Panc1 (cell line): Measurements from ENCODE around the gene CALD1. TPM values are rescaled to one million over a fixed set of nuclear protein-coding genes. Genes with fewer than 3 reads are reported as not detected.

Experiments used
- ATAC-seq: fragments of 200-7000 bp; cut with Tn5 transposase; 2 replicates; pipeline ENCODE4 v1.9.1; 2020; ENCODE audit warnings: mild to moderate bottlenecking, moderate library complexity
- BruUV-seq: library from RNA; stranded (reverse); fragments of 400-500 nt; replicated peaks from 2 replicates; lab custom pipeline; 2021; lab: Mats Ljungman, UMichigan
- CTCF ChIA-PET: fragments of 300-600 bp; sonication (Branson Sonifier 250); formaldehyde crosslinking; loops from one replicate; lab custom pipeline; 2022; ENCODE audit warnings: antibody characterized with exemption; lab: Charles Lee
- POLR2A ChIA-PET: fragments of 300-600 bp; sonication (Branson Sonifier 250); formaldehyde crosslinking; loops from one replicate; lab custom pipeline; 2022; ENCODE audit warnings: antibody characterized with exemption; lab: Charles Lee
- DNase-seq: peaks from one replicate; pipeline ENCODE4 v3.0.0-alpha.2; 2010; ENCODE audit warnings: low read depth, low spot score
- H3K27ac ChIP-seq: 2 replicates; pipeline ENCODE4 v1.5.1; 2011; ENCODE audit warnings: mild to moderate bottlenecking, low read length, inconsistent platforms
- H3K27me3 ChIP-seq: fragments of 200-500 bp; sonication (Bioruptor generic); 2 replicates; pipeline ENCODE4 v1.6.0; 2014; ENCODE audit warnings: low read length, inconsistent platforms; ENCODE audit not compliant: control insufficient read depth, insufficient read depth
- H3K36me3 ChIP-seq: fragments of 200-500 bp; sonication (Bioruptor generic); 2 replicates; pipeline ENCODE4 v1.5.1; 2014; ENCODE audit warnings: inconsistent platforms, mild to moderate bottlenecking, low read length, moderate library complexity; ENCODE audit not compliant: control insufficient read depth, insufficient read depth
- H3K4me1 ChIP-seq: 2 replicates; pipeline ENCODE4 v1.5.1; 2011; ENCODE audit warnings: inconsistent platforms, mild to moderate bottlenecking, low read length, moderate library complexity; ENCODE audit not compliant: control insufficient read depth, insufficient read depth
- H3K4me3 ChIP-seq, 2 experiments: 2 replicates each; pipeline ENCODE4 v1.5.1; 2011 to 2012; ENCODE audit warnings: low read depth in 2 of 2, low read length in 2 of 2, mild to moderate bottlenecking in 2 of 2, inconsistent platforms in 1 of 2, moderate library complexity in 1 of 2
- H3K9me3 ChIP-seq: fragments of 200-500 bp; sonication (Bioruptor generic); 2 replicates; pipeline ENCODE4 v1.5.1; 2014; ENCODE audit warnings: low read depth, mild to moderate bottlenecking, inconsistent platforms, low read length, moderate library complexity; ENCODE audit not compliant: control insufficient read depth, insufficient read depth
- POLR2AphosphoS5 ChIP-seq: IDR thresholded peaks from 2 replicates; pipeline ENCODE4 v1.6.1; 2012; ENCODE audit warnings: mild to moderate bottlenecking, low read depth, low read length, moderate library complexity
- SIN3A ChIP-seq: IDR thresholded peaks from 2 replicates; pipeline ENCODE4 v1.6.1; 2012; ENCODE audit warnings: low read depth, mild to moderate bottlenecking, low read length, moderate library complexity, borderline replicate concordance; ENCODE audit not compliant: insufficient read depth
- TCF7L2 ChIP-seq: IDR thresholded peaks from 2 replicates; pipeline ENCODE4 v1.6.1; 2011; ENCODE audit warnings: mild to moderate bottlenecking, low read depth, low read length, inconsistent platforms
- in situ Hi-C: cut with HindIII; loops from 2 replicates; pipeline ENCODE4 v1.10.0; 2016; ENCODE audit warnings: low sequenced_read_pairs, low pct_unique_long_range_greater_than_20kb
- intact Hi-C: fragments of 100-400 bp; cut with micrococcal nuclease; formaldehyde crosslinking; loops from one replicate; pipeline ENCODE4 v1.10.0; 2022; ENCODE audit not compliant: unreplicated experiment
- total RNA-seq: library from RNA; stranded (reverse); gene quantifications from one replicate; pipeline ENCODE4 v1.2.1, GENCODE V29; 2021; ENCODE audit not compliant: unreplicated experiment
- TF ChIP-seq, protein P1 (sequence below), 2 experiments: IDR thresholded peaks; 2 replicates each; pipeline ENCODE4 v1.6.1; 2011 to 2012; ENCODE audit warnings: low read depth in 2 of 2, control low read depth in 1 of 2, low read length in 1 of 2, mild to moderate bottlenecking in 1 of 2, moderate library complexity in 1 of 2; ENCODE audit not compliant: insufficient read depth in 1 of 2
- TF ChIP-seq, protein P2 (sequence below): fragments of 450-650 bp; IDR thresholded peaks from 2 replicates; pipeline ENCODE4 v1.5.1; 2017; ENCODE audit warnings: mild to moderate bottlenecking

CALD1 gene
- total RNA-seq, 1 experiment from 2014 or later: 9.2 TPM

- ChIA-PET POLR2A (no interaction called here), CTCF (no interaction called here)
- no peak for TF ChIP-seq SIN3A
- TF ChIP-seq, protein P1, sequence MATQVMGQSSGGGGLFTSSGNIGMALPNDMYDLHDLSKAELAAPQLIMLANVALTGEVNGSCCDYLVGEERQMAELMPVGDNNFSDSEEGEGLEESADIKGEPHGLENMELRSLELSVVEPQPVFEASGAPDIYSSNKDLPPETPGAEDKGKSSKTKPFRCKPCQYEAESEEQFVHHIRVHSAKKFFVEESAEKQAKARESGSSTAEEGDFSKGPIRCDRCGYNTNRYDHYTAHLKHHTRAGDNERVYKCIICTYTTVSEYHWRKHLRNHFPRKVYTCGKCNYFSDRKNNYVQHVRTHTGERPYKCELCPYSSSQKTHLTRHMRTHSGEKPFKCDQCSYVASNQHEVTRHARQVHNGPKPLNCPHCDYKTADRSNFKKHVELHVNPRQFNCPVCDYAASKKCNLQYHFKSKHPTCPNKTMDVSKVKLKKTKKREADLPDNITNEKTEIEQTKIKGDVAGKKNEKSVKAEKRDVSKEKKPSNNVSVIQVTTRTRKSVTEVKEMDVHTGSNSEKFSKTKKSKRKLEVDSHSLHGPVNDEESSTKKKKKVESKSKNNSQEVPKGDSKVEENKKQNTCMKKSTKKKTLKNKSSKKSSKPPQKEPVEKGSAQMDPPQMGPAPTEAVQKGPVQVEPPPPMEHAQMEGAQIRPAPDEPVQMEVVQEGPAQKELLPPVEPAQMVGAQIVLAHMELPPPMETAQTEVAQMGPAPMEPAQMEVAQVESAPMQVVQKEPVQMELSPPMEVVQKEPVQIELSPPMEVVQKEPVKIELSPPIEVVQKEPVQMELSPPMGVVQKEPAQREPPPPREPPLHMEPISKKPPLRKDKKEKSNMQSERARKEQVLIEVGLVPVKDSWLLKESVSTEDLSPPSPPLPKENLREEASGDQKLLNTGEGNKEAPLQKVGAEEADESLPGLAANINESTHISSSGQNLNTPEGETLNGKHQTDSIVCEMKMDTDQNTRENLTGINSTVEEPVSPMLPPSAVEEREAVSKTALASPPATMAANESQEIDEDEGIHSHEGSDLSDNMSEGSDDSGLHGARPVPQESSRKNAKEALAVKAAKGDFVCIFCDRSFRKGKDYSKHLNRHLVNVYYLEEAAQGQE (IDR thresholded peaks at IDR 0.05; ENCODE audit: insufficient read depth in 1 of 2, low read depth in 2 of 2, low read length in 1 of 2): no peak
- TF ChIP-seq, protein P2, sequence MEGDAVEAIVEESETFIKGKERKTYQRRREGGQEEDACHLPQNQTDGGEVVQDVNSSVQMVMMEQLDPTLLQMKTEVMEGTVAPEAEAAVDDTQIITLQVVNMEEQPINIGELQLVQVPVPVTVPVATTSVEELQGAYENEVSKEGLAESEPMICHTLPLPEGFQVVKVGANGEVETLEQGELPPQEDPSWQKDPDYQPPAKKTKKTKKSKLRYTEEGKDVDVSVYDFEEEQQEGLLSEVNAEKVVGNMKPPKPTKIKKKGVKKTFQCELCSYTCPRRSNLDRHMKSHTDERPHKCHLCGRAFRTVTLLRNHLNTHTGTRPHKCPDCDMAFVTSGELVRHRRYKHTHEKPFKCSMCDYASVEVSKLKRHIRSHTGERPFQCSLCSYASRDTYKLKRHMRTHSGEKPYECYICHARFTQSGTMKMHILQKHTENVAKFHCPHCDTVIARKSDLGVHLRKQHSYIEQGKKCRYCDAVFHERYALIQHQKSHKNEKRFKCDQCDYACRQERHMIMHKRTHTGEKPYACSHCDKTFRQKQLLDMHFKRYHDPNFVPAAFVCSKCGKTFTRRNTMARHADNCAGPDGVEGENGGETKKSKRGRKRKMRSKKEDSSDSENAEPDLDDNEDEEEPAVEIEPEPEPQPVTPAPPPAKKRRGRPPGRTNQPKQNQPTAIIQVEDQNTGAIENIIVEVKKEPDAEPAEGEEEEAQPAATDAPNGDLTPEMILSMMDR: no peak
- TF ChIP-seq TCF7L2: no peak
- TF ChIP-seq POLR2AphosphoS5: no peak
- BruUV-seq: no TSS peak
- DNase-seq (no peak), ATAC-seq (no peak)
- H3K4me1 ChIP-seq: no peaks in the 10 kb centered on the region
- H3K27ac ChIP-seq: no peak overlapping the region
- no peaks in the 10 kb centered on the region for H3K27me3 ChIP-seq
- no peaks in the 10 kb centered on the region for H3K9me3 ChIP-seq
- in situ Hi-C loops (no loop called here), intact Hi-C loops (no loop called here)
- H3K36me3 ChIP-seq: no peaks in the 10 kb centered on the region
- H3K4me3 ChIP-seq: no peak overlapping the region
These were observed 93.8 kb downstream of the CALD1 start for GRCh38 chr7:134873253-134873652.

DNA sequence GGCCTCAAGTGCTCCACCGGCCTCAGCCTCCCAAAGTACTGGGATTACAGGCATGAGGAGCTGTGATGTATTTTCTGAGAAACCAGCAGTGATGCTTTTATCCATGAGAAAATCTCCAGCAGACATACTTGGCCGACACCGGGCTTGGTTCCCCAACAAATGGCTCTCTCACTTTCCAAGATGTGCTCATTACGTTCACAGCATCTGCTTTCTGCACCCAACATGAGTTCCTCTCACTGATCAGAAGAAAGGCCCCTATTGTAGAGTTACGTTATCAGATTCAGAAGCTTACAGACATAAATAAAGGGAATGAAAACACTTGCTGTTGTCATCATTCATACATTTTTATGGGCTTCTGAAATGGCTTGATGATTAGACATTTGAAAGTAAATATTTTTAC is 95.0 kb downstream of the CALD1 start:
- H3K36me3 ChIP-seq: no peaks in the 10 kb centered on the region
- in situ Hi-C loops: no loop called here
- H3K4me3 ChIP-seq: no peak overlapping the region
- TF ChIP-seq TCF7L2: no peak
- TF ChIP-seq, protein P1 (IDR thresholded peaks at IDR 0.05; ENCODE audit: insufficient read depth in 1 of 2, low read depth in 2 of 2, low read length in 1 of 2): no peak
- no peak for TF ChIP-seq SIN3A
- TF ChIP-seq POLR2AphosphoS5: no peak
- TF ChIP-seq, protein P2: no peak
- DNase-seq (no peak), ATAC-seq (no peak)
- no peak overlapping the region for H3K27ac ChIP-seq
- CTCF ChIA-PET: no interaction called here
- POLR2A ChIA-PET: no interaction called here
- H3K9me3 ChIP-seq: no peaks in the 10 kb centered on the region
- H3K27me3 ChIP-seq: no peaks in the 10 kb centered on the region
- BruUV-seq: no TSS peak
- H3K4me1 ChIP-seq: no peaks in the 10 kb centered on the region
- intact Hi-C loops: no loop called here
